Right ventricle myocardium inferior (tissue), 1 donor: ENCODE measurements around the gene YPEL1. TPM values are rescaled to one million over a fixed set of nuclear protein-coding genes. Genes with fewer than 3 reads are reported as not detected.
A peak's percentile ranks its signal among the peaks of the same experiment; 100 is the strongest.

ENCODE experiments used
- ATAC-seq: fragments of 200-7000 bp; cut with Tn5 transposase; one replicate; pipeline ENCODE4 v1.9.1; 2020; ENCODE audit warnings: mild to moderate bottlenecking, moderate library complexity
- DNase-seq: peaks from one replicate; pipeline ENCODE4 v3.0.0; 2021; ENCODE audit errors: missing footprints
- intact Hi-C: fragments of 100-400 bp; cut with DNase I; formaldehyde crosslinking; loops from one replicate; pipeline ENCODE4 v1.11.0; 2022
- total RNA-seq: library from RNA; stranded (reverse); fragmentation: NEBNext Ultra II Directional; extraction: Animal tissue kit (Norgen Biotek cat#: 25700); gene quantifications from one replicate; pipeline ENCODE4 v1.2.1, GENCODE V29; 2021
- donor health status: DM: no; HTN: yes; CAD: no; lungs with severe emphysema.

Gene YPEL1
- total RNA-seq, 1 donor from 2014 or later: 4.4 TPM

GRCh38 chr22:21709688-21710087, 25.9 kb downstream of the YPEL1 start:
- no peak for ATAC-seq
- DNase-seq: no peak
- intact Hi-C loops: loop anchor here (10.0 kb wide), 1 partner anchor 155 kb away; the partner anchor contains the start of gene MAPK1

DNA sequence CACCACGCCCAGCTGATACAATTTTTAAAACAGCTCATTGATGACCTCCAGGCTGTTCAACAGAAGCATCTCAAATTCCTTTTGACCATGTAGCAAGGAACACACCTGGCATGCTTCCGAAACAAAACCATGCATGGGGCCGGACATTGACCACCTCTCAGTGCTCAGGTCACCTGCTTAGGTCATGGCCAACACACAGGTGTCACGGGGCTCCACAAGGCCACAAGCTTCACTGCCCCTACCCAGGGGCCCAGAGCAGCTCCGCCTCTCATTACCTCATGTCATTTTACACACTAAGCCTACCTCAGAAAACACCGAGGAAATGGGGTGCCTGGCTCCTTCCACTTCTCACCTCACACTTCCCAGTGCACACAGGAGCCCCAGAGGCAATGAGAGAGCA, 26.6 kb downstream of the YPEL1 start:
- DNase-seq (no peak), ATAC-seq (no peak)
- intact Hi-C loops: no loop called here

DNA sequence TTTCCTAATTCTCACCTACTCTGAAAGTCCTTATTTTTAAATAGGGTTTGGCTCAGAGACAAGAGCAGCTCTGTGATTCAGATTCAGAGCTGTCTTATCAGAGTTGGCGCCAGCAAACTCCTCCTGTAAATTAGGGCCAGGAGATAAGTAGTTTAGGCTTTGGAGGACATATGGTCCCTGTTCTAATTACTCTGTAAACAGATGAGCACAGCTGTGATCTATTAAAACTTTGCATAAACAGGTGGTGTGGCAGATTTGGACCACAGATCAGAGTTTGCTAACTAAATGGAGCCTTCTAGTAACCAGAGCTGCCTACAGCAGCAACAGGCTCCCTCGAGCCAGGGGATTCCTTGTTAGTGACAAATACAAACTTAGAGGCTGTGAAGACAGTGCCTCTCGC, 27.9 kb downstream of the YPEL1 start:
- ATAC-seq (peak; percentile 27), DNase-seq (no peak)
- intact Hi-C loops: no loop called here

- DNase-seq (no peak), ATAC-seq (no peak)
- intact Hi-C loops: no loop called here
These were observed 31.8 kb downstream of the YPEL1 start for GRCh38 chr22:21703684-21704316.

GRCh38 chr22:21702700-21703683, 32.6 kb downstream of the YPEL1 start:
- ATAC-seq (no peak), DNase-seq (no peak)
- intact Hi-C loops: no loop called here

- intact Hi-C loops: no loop called here
- DNase-seq (no peak), ATAC-seq (no peak)
These were observed 33.5 kb downstream of the YPEL1 start for GRCh38 chr22:21702094-21702493.

- DNase-seq: no peak
- intact Hi-C loops: no loop called here
These were observed 34.1 kb downstream of the YPEL1 start for GRCh38 chr22:21701384-21701971.

GRCh38 chr22:21700822-21701221, 34.8 kb downstream of the YPEL1 start:
- no peak for DNase-seq
- intact Hi-C loops: no loop called here
- no peak for ATAC-seq

More at GRCh38 chr22:21701384-21701971, 34.1 kb downstream of the YPEL1 start:
- ATAC-seq: no peak

DNA sequence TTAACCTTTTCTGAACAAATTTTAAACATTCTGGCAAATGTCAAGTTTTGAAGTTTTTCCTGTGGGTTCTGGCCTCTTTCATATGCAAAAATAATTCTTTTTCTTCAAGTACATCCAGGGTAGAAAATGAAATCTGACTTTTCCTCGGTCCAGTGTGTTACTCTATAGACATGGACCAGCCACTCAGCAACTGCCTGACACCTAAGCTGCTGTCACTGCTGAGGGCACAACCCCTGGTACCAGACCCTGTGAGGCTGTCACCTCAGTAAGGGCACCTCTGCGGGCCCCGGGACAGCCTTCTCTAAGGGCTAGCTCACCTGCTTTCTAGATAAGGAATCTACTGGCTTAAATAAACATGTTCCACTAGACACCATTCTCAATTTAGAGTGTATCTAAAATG, 36.0 kb downstream of the YPEL1 start:
- no peak for DNase-seq
- no peak for ATAC-seq
- intact Hi-C loops: no loop called here

GRCh38 chr22:21698430-21699329, 36.9 kb downstream of the YPEL1 start:
- peak; percentile 77 for DNase-seq
- peak; percentile 76 for ATAC-seq
- intact Hi-C loops: no loop called here

DNA sequence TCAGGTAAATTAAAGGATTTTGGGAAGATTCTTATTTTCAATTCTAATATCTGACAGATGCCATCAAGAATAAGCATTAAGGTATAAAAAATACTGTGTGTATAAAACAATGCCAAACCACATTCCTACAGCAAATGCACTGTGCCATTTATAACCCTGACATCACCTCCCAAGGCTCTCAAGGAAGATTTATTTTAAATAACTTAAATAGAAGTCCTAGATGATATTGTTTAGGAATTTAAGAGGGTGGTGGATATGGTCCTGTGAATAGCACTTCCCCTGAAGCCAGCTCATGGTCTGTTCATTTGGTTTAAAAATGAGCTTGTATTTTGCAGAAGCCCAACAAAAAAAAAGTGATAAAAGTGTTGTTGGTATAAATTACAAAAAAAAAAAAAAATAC, 37.7 kb downstream of the YPEL1 start:
- intact Hi-C loops: no loop called here
- DNase-seq: no peak
- no peak for ATAC-seq

DNA sequence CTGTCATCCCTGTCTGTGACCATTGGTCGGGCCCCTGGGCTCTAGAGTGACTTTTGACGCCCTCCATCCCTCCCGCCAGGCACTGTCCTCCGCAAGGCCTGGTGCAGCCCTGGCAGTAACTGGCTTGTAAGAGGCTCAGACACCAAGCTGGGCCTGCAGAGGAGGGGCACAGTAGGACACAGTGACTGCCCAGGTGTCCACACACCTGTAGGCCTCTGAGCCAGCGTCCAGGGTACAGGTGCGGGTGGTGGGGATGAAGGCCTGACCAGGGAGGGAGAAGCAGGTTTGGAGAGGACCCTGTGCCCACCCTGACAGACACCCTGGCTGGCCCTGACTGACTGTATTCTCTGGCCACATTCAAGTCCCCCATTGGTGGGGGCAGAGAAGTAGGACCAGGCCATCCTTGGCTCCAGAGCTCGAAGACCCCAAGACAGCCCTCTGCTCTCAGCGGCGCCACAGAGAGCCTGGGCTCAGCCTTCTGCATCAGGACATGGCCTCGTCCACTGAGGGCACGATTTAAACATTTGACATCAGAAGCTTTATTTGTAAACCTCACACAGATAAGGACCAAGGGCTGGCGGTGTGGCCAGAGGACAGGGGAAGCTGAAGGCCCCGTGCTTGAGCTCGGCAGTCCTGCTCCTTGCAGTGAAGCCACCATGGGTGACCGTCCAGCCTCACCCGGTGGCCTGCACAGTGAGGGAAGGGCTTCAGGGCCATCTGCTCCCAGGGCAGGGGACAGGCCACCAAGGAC, 38.4 kb downstream of the YPEL1 start:
- DNase-seq: no peak
- intact Hi-C loops: no loop called here
- ATAC-seq: no peak

DNA sequence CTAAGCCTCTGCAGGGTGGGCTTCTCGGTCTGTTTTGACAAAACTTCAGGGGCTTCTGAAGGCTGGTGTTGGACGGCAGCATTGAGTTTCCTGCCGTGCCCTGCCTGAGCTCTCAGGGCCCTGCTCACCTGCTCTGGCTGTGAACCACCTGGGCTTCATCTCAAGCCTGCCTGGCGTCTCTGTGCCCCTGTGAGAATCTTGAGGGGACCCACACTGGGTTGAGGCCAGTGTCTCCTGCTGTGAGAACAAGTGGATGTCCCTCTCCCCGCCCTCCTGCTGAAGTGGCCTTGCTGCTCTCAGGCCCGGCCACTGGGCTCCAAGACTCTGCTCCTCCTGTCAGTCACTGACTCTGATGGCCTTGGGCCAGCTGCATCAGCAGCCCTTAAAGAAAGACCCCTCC, 39.5 kb downstream of the YPEL1 start:
- no peak for DNase-seq
- intact Hi-C loops: no loop called here
- no peak for ATAC-seq

DNA sequence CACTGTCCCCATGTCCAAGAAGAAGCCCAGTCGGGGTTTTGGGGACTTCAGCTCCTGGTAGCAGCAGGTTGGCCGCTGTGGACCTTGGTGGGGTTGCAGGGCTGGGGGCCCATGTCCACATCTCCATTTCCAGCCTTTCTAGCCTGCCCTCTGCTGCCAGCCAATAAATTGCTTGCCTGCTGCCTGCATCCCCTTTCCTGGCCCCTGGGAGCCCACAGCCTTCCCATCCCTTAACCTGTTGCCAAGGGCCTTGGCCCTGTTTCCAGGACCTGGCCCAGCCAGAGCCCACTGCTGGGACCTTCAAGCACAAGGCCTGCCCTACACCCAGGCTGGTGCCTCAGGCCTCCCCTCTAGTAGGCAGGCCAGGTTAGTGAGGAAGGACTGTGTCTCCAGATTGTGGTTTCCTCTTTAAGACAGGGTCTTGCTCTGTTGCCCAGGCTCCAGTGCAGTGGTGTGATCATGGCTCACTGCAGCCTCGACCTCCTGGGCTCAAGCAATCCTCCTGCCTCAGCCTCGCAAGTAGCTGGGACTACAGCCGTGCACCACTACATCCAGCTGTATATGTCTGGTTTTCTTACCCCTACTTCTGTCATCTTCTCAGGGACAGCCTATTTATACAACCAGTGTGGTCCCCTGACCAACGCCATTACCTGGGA, 40.0 kb downstream of the YPEL1 start:
- intact Hi-C loops: no loop called here
- ATAC-seq (no peak), DNase-seq (no peak)

- no peak for DNase-seq
- no peak for ATAC-seq
- intact Hi-C loops: no loop called here
These were observed 40.7 kb downstream of the YPEL1 start for GRCh38 chr22:21694795-21695429.

- ATAC-seq: no peak
- intact Hi-C loops: no loop called here
- no peak for DNase-seq
These were observed 41.2 kb downstream of the YPEL1 start for GRCh38 chr22:21694394-21694793.

DNA sequence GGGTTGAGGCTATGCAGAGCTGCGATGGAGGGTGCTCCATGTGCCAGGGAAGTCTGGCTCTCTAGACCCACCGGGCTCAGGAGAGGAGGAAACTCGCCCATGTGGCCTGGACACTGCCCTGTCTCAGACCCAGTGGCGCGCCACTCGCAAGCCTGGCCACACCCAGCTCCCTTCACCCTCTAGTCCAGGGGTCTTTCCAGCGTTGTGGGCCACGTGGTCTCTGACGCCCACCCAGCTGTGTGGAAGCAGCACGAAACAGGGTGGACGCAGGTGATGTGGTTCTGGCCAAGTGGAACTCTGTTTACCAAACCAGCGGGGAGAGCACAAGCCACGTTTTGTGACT, 41.6 kb downstream of the YPEL1 start:
- DNase-seq (no peak), ATAC-seq (no peak)
- intact Hi-C loops: no loop called here
